Gastroesophageal sphincter (tissue), 4 donors: Measurements from ENCODE around the gene ATP11A. TPM values are rescaled to one million over a fixed set of nuclear protein-coding genes. Genes with fewer than 3 reads are reported as not detected.
"Not testable (repeated sequence)": the region's sequence is repeated elsewhere in the genome, so short reads cannot be mapped to it uniquely, and the experiment has no call there.

Source experiments
- ATAC-seq: fragments of 150-250 bp; one replicate; pipeline ENCODE4 v1.9.1; 2016; ENCODE audit warnings: mild to moderate bottlenecking, moderate library complexity
- H3K27ac ChIP-seq, 4 donors: fragments of 200-600 bp; sonication (generic) in 3 of 4; 1 replicate in 3 of 4; 2 replicates in 1 of 4; pipeline ENCODE4 v1.5.1; 2016 to 2019
- H3K27me3 ChIP-seq: fragments of 200-600 bp; sonication (generic); one replicate; pipeline ENCODE4 v1.5.1; 2019
- H3K36me3 ChIP-seq, 2 donors: fragments of 200-600 bp; sonication (generic); one replicate each; pipeline ENCODE4 v1.5.1; 2019; ENCODE audit warnings: control low read depth in 1 of 2
- H3K4me1 ChIP-seq, 3 donors: fragments of 200-600 bp; sonication (generic); 1 replicate in 2 of 3; 2 replicates in 1 of 3; pipeline ENCODE4 v1.5.1; 2016 to 2019; ENCODE audit warnings: control low read depth in 2 of 3
- H3K4me3 ChIP-seq, 2 donors: fragments of 200-600 bp; sonication (generic); one replicate each; pipeline ENCODE4 v1.5.1; 2019; ENCODE audit warnings: mild to moderate bottlenecking in 1 of 2, moderate library complexity in 1 of 2
- H3K9me3 ChIP-seq, 3 donors: fragments of 200-600 bp; sonication (generic); one replicate each; pipeline ENCODE4 v1.5.1; 2017 to 2019; ENCODE audit warnings: control low read depth in 2 of 3
- CTCF ChIP-seq, 4 experiments: fragments of 200-600 bp in 2 of 4; fragments of 450-650 bp in 2 of 4; sonication (generic) in 1 of 4; IDR thresholded peaks; one replicate each; pipeline ENCODE4 v1.5.1; 2017 to 2019; ENCODE audit warnings: antibody characterized with exemption in 4 of 4, mild to moderate bottlenecking in 2 of 4, moderate library complexity in 2 of 4
- EP300 ChIP-seq: sonication (generic); formaldehyde crosslinking; IDR thresholded peaks from one replicate; pipeline ENCODE4 v1.6.1; 2017; ENCODE audit warnings: antibody characterized with exemption, mild to moderate bottlenecking
- POLR2A ChIP-seq, 2 donors: fragments of 450-650 bp; IDR thresholded peaks; one replicate each; pipeline ENCODE4 v1.6.1; 2017; ENCODE audit warnings: antibody characterized with exemption in 2 of 2, mild to moderate bottlenecking in 2 of 2, moderate library complexity in 1 of 2
- POLR2AphosphoS5 ChIP-seq: sonication (generic); formaldehyde crosslinking; IDR thresholded peaks from one replicate; pipeline ENCODE4 v1.6.1; 2017; ENCODE audit warnings: antibody characterized with exemption
- WGBS, 2 donors: methylation state at CpG; one replicate each; pipeline ENCODE4 v1.1.5; 2018; ENCODE audit warnings: low coverage in 1 of 2; 5-methylcytosine and 5-hydroxymethylcytosine counted together
- total RNA-seq, 4 donors: library from RNA; depleted of rRNA; stranded (reverse); fragments of >200 nt; gene quantifications; one replicate each; pipeline ENCODE4 v1.1.0, GENCODE V29; 2016

ATP11A gene
- total RNA-seq, 4 donors from 2014 or later, result 12.9 to 21.7 (median 17.1) TPM

- 80 to 93% methylated on average over 1 to 3 of the region's 35 CpGs for WGBS, 2 donors
- Histone ChIP-seq H3K9me3 (no peaks in the 10 kb centered on the region), H3K27me3 (no peaks in the 10 kb centered on the region), H3K4me1 (peaks cover 0 to 10% (median 9%) of the 10 kb centered on the region in 3 donors), H3K36me3 (peaks cover 0 to 63% of the 10 kb centered on the region in 2 donors), H3K4me3 (no peak overlapping the region), H3K27ac (no peak overlapping the region)
- ATAC-seq, result no peak
- TF ChIP-seq POLR2AphosphoS5 (no peak), EP300 (no peak), CTCF (IDR thresholded peaks at IDR 0.05) (no peak), POLR2A (IDR thresholded peaks at IDR 0.05) (no peak)
Observed at GRCh38 chr13:112881656-112882554, 192.1 kb downstream of the ATP11A start.

DNA sequence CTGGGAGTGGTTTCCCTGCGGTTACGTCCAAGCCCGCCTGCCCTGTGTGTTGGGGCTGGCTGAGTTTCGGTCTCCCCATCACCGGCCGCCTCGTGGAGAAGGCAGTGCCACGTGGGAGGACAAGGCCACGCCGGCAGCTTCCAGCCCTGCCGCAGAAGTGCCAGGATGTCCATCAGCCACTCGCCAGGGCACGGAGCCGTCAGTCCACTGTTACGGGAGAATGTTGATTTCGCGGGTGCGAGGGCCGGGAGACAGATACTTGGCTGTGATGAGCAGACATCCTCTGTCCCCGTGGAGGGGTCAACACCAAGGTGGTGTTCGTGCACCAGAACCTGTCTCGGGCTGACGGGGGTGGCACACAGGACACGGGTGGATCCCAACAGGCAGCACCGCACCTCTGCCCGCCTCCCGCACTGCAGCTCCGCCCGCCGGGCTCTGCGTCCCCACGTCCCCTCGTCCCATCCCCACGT is 192.8 kb downstream of the ATP11A start:
- H3K4me1 ChIP-seq, result peaks cover 0 to 10% (median 9%) of the 10 kb centered on the region in 3 donors
- H3K27me3 ChIP-seq, result no peaks in the 10 kb centered on the region
- H3K4me3 ChIP-seq, result no peak overlapping the region
- no peak for ATAC-seq
- TF ChIP-seq CTCF (IDR thresholded peaks at IDR 0.05) (no peak), POLR2A (IDR thresholded peaks at IDR 0.05) (no peak), POLR2AphosphoS5 (no peak), EP300 (no peak)
- H3K36me3 ChIP-seq, result peaks cover 0 to 56% of the 10 kb centered on the region in 2 donors
- no peak overlapping the region for H3K27ac ChIP-seq
- H3K9me3 ChIP-seq, result no peaks in the 10 kb centered on the region
- WGBS, 2 donors, result 100% methylated on average over 5 of the region's 34 CpGs; no CpG with 5 or more reads in 1 of the 2 donors

DNA sequence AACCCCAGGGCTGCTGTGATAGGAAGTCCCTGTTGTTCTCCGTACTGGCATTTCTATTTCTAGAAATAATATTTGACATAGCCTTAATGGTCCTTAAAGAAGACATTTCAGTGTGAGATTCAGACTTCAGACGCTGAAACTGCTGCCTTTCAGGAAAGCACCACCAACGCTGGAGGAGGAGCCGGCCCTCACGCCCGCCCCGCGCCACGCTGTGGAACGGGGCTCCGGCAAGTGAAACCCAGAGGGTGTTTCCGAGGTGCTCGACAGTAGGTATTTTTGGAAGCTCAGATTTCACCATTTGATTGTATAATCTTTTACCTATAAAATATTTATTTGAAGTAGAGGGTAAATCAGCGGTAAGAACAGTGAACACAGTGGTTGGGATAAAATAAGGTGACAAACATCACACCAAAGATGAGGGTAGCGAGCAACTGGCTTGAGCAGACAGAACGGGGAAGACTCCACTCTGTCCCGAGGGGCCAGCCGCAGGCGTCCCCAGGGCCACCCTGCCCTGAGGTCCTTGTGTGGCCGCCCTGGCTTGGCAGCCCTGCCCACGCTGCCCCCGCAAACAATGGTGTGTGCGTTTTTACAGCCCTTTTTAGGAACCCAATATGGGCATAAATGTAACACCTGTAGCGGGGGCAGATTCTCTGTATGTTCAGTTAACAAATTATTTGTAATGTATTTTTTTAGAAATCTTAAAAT is 193.6 kb downstream of the ATP11A start:
- no peak for ATAC-seq
- H3K27ac ChIP-seq, result no peak overlapping the region
- TF ChIP-seq POLR2AphosphoS5 (no peak), EP300 (no peak), POLR2A (IDR thresholded peaks at IDR 0.05) (no peak), CTCF (IDR thresholded peaks at IDR 0.05) (no peak)
- no peak overlapping the region for H3K4me3 ChIP-seq
- WGBS, 2 donors, result 88% methylated on average over 15 to 21 of the region's 24 CpGs
- peaks cover 0 to 48% of the 10 kb centered on the region in 2 donors for H3K36me3 ChIP-seq
- no peaks in the 10 kb centered on the region for H3K9me3 ChIP-seq
- peaks cover 0 to 10% (median 9%) of the 10 kb centered on the region in 3 donors for H3K4me1 ChIP-seq
- H3K27me3 ChIP-seq, result no peaks in the 10 kb centered on the region

DNA sequence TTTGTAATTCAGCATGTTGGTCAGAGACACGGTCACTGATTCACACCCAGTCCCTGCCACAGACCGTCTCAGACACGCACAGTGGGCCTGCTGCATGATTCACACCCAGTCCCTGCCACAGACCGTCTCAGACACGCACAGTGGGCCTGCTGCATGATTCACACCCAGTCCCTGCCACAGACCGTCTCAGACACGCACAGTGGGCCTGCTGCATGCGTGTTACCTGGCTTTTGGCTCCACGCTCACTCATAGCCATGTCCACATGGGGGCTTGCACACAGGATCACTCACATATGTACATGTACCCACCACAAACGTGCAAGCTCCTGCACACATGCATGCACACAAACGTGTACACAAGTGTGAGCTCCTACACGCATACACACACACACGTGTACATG is 194.9 kb downstream of the ATP11A start:
- not testable (repeated sequence) for H3K27me3 ChIP-seq, H3K27ac ChIP-seq, ATAC-seq, H3K4me1 ChIP-seq, H3K9me3 ChIP-seq, H3K4me3 ChIP-seq
- 91 to 97% methylated on average over 6 to 8 of the region's 13 CpGs for WGBS, 2 donors
- H3K36me3 ChIP-seq, result peaks cover 0 to 38% of the 10 kb centered on the region in 2 donors

GRCh38 chr13:112885242-112885781 is 195.5 kb downstream of the ATP11A start:
- Histone ChIP-seq H3K27ac (no peak overlapping the region), H3K4me3 (no peak overlapping the region), H3K36me3 (peaks cover 0 to 32% of the 10 kb centered on the region in 2 donors), H3K9me3 (no peaks in the 10 kb centered on the region), H3K27me3 (no peaks in the 10 kb centered on the region), H3K4me1 (peaks cover 0 to 10% (median 9%) of the 10 kb centered on the region in 3 donors)
- no peak for ATAC-seq
- WGBS, 2 donors, result 76 to 79% methylated on average over 17 of the region's 19 CpGs
- no peak for TF ChIP-seq CTCF (IDR thresholded peaks at IDR 0.05)
- no peak for TF ChIP-seq EP300
